Transverse colon (tissue), 4 donors: ENCODE data around the gene SPIN1.

Source experiments
- CTCF ChIP-seq, 5 experiments: fragments of 200-600 bp in 3 of 5; fragments of 450-650 bp in 2 of 5; sonication (generic) in 3 of 5; IDR thresholded peaks; 1 replicate in 2 of 5; 2 replicates in 3 of 5; pipeline ENCODE4 v1.5.1; 2016 to 2017; ENCODE audit warnings: antibody characterized with exemption in 5 of 5, inconsistent platforms in 3 of 5, mild to moderate bottlenecking in 2 of 5, moderate library complexity in 1 of 5
- POLR2A ChIP-seq: fragments of 450-650 bp; IDR thresholded peaks from one replicate; pipeline ENCODE4 v1.6.1; 2016; ENCODE audit warnings: antibody characterized with exemption, mild to moderate bottlenecking, moderate library complexity
- POLR2AphosphoS5 ChIP-seq, 3 donors: sonication (generic); formaldehyde crosslinking; IDR thresholded peaks; one replicate each; pipeline ENCODE4 v1.6.1; 2016; ENCODE audit warnings: antibody characterized with exemption in 3 of 3

- TF ChIP-seq CTCF (IDR thresholded peaks at IDR 0.05) (no peak), POLR2AphosphoS5 (IDR thresholded peaks at IDR 0.05) (no peak), POLR2A (no peak)
Observed at GRCh38 chr9:88418715-88419540, 30.7 kb downstream of the SPIN1 start.
